GM12891 (cell line): ENCODE measurements around the gene UGT1A8.

ENCODE experiments used
- DNase-seq: peaks from one replicate; pipeline ENCODE4 v3.0.0; 2011; ENCODE audit warnings: low spot score; ENCODE audit not compliant: insufficient read length
- FAIRE-seq: peaks from 2 replicates; lab custom pipeline; 2011; peaks lifted over from hg19 to GRCh38; lab: Jason Lieb, UNC
- PAX5 ChIP-seq: IDR thresholded peaks from 2 replicates; pipeline ENCODE4 v1.6.1; 2011; ENCODE audit warnings: low read length, moderate library complexity, mild to moderate bottlenecking; ENCODE audit not compliant: insufficient read depth, severe bottlenecking
- POLR2A ChIP-seq: IDR thresholded peaks from 2 replicates; pipeline ENCODE4 v1.6.1; 2011; ENCODE audit warnings: low read depth, low read length, control low read depth
- POLR2AphosphoS5 ChIP-seq: IDR thresholded peaks from 2 replicates; pipeline ENCODE4 v1.6.1; 2011; ENCODE audit warnings: low read depth, low read length, control low read depth
- POU2F2 ChIP-seq: IDR thresholded peaks from 2 replicates; pipeline ENCODE4 v1.6.1; 2011; ENCODE audit warnings: low read depth, mild to moderate bottlenecking, control low read depth, low read length, moderate library complexity
- SPI1 ChIP-seq: IDR thresholded peaks from 2 replicates; pipeline ENCODE4 v1.6.1; 2011; ENCODE audit warnings: low read depth, low read length, control low read depth
- TAF1 ChIP-seq: IDR thresholded peaks from 2 replicates; pipeline ENCODE4 v1.6.1; 2011; ENCODE audit warnings: low read depth, low read length, control low read depth

Gene UGT1A8

GRCh38 chr2:233816334-233816733, 198.9 kb downstream of the UGT1A8 start:
- TF ChIP-seq TAF1 (no peak), PAX5 (no peak), POLR2AphosphoS5 (no peak), POLR2A (no peak), POU2F2 (no peak), SPI1 (no peak)
- no peak for DNase-seq
- FAIRE-seq: no peak

- TF ChIP-seq TAF1: no peak
- TF ChIP-seq PAX5: no peak
- TF ChIP-seq POLR2A: no peak
- TF ChIP-seq SPI1: no peak
- no peak for TF ChIP-seq POLR2AphosphoS5
- no peak for TF ChIP-seq POU2F2
- FAIRE-seq (no peak), DNase-seq (no peak)
Observed at GRCh38 chr2:233816771-233817170, 199.3 kb downstream of the UGT1A8 start.

- FAIRE-seq: no peak
- TF ChIP-seq TAF1 (no peak), SPI1 (no peak), POU2F2 (no peak), POLR2AphosphoS5 (no peak), POLR2A (no peak), PAX5 (no peak)
- DNase-seq: no peak
Observed at GRCh38 chr2:233817361-233817911, 200.0 kb downstream of the UGT1A8 start.

DNA sequence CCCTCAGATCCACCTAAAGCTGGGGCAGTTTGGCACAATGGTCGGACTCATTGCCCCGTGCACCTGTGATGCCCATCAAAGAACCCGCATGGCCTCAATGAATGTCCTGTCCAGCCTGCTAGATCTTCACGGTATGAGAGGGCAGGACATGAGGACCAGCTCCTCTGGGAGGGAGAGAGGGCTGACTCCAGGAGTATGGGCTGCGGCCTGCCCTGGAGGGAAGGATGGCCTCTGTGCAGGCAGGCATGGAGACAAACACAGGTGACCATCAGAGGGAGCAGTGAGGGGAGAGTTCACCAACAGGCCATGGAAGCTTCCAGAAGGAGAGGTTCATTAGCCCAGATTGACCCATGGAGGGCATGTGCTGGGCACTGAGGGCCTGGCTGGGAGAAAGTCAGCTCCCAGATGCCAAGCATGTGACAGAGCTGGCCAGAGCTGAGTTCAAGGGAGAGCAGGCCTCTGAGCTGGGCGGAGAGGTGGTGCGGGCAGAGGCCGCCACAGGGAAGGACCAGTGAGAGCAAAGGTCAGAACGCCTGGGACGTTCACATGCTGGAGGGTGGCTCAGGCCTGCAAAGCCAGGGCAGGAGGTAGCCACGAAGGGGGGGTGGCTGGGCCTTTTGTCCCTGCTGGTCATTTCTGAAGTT, 200.7 kb downstream of the UGT1A8 start:
- FAIRE-seq (no peak), DNase-seq (no peak)
- TF ChIP-seq SPI1 (no peak), POLR2AphosphoS5 (no peak), TAF1 (no peak)

- FAIRE-seq (no peak), DNase-seq (no peak)
- no peak for TF ChIP-seq POLR2A
- TF ChIP-seq POU2F2: no peak
- no peak for TF ChIP-seq TAF1
- TF ChIP-seq SPI1: no peak
- no peak for TF ChIP-seq PAX5
- TF ChIP-seq POLR2AphosphoS5: no peak
Observed at GRCh38 chr2:233818639-233819621, 201.5 kb downstream of the UGT1A8 start.

DNA sequence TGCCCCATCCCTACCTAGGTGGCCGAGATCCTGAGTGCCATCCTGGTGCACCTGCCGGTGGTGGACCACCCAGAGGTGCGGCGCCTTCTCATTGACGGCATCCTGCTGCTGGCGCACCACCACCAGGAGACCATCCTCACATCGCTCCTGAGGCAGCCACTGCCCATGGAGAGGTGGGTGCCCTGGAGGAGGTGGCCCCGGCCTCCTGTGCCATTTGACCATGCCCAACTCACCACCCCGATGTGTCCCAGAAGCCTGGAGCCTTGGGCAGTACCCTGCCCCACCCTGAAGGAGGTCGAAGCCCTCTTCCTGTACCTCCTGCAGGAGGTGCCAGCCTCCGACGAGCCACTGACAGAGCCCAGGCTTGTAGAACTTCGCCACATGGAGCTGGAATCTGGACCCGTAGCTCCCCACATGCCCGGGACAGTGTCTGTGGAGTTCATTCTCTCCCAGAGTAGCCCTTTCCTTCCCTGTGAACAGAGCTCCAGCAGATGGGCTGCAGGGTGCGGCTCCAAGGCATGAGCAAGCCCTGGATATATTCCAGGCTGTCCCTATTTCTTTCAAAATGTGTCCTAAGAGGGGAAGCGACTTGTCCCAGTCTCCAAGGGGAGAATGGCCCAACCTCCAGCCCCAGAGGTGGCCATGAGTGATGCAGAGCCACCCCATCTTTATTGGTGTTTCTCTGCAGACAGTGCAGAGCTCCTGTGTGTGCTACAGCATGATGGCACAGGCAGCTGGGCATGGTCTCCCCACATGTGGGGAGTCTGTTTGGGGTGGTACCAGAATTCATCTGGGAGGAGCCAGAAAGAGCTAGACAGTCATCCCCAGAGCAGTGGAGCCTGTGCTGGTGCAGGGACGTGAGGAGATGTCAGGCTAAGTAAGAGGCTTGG, 202.7 kb downstream of the UGT1A8 start:
- TF ChIP-seq SPI1 (no peak), PAX5 (no peak), POLR2A (no peak), POU2F2 (no peak), POLR2AphosphoS5 (no peak), TAF1 (no peak)
- no peak for DNase-seq
- FAIRE-seq: no peak

DNA sequence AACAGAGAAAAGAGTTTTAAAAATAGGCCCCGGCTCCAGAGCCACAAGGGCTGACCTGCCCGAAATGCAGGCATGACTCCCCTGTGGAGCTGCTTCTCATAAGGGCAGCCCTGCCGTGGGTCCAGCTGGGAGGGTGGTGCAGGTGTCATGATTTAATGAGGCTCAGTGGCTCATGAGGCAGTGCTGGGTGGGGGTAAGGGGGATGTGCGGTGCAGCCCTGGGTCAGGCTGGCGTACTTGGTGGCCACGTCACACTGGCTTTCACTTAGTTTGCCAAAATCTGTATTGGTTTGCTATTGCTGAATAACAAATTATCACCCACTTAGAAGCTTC, 203.3 kb downstream of the UGT1A8 start:
- DNase-seq (no peak), FAIRE-seq (no peak)
- TF ChIP-seq POLR2AphosphoS5: no peak

DNA sequence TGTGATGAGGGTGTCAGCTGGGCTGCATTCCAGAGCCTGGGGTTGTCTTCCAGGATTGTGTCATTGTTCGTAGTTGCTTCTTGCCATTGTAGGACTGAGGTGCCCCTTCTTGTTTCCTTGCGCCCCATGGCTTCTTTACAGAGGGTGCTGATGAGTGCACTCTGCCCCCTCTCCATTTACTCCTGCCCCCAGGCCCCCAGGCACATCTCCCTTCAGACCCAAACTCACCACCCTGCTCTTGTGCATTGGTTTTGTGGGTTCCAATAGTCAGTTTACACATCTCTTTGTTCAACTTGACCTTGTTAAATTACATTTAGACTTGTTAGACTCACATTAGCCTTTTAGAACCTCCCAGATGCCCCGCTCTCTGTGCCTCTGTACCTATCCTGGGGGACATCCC, 203.8 kb downstream of the UGT1A8 start:
- TF ChIP-seq POLR2AphosphoS5 (no peak), POLR2A (no peak), SPI1 (no peak), TAF1 (no peak), PAX5 (no peak), POU2F2 (no peak)
- FAIRE-seq: no peak
- no peak for DNase-seq

GRCh38 chr2:233821709-233822100, 204.3 kb downstream of the UGT1A8 start:
- no peak for TF ChIP-seq TAF1
- no peak for TF ChIP-seq SPI1
- no peak for TF ChIP-seq POU2F2
- no peak for TF ChIP-seq PAX5
- no peak for TF ChIP-seq POLR2AphosphoS5
- TF ChIP-seq POLR2A: no peak
- FAIRE-seq: no peak
- DNase-seq: no peak
